Neural cell (in vitro differentiated cells): ENCODE measurements around the gene CDK8. TPM values are rescaled to one million over a fixed set of nuclear protein-coding genes. Genes with fewer than 3 reads are reported as not detected.

Experiments
- H2AFZ ChIP-seq: fragments of 200-600, 300-800 bp; sonication (generic), shearing (Covaris generic); 2 replicates; pipeline ENCODE4 v1.6.0; 2014; ENCODE audit warnings: low read depth, mild to moderate bottlenecking, antibody characterized with exemption, low read length, moderate library complexity
- H3F3A ChIP-seq: fragments of 200-600 bp; shearing (Covaris generic); 2 replicates; pipeline ENCODE4 v1.6.1; 2016; ENCODE audit warnings: mild to moderate bottlenecking, moderate library complexity, mixed read lengths, antibody characterized with exemption, low read length; ENCODE audit not compliant: insufficient read depth, poor library complexity, severe bottlenecking
- H3K27ac ChIP-seq: fragments of 200-600, 300-800 bp; sonication (generic), shearing (Covaris generic); 2 replicates; pipeline ENCODE4 v1.5.1; 2014; ENCODE audit warnings: mild to moderate bottlenecking, low read length, moderate library complexity
- H3K27me3 ChIP-seq: fragments of 300-800, 200-600 bp; sonication (generic), shearing (Covaris generic); 2 replicates; pipeline ENCODE4 v1.6.0; 2014; ENCODE audit warnings: mild to moderate bottlenecking, low read depth, low read length, moderate library complexity; ENCODE audit not compliant: insufficient read depth
- H3K36me3 ChIP-seq: fragments of 300-800, 200-600 bp; sonication (generic), shearing (Covaris generic); 2 replicates; pipeline ENCODE4 v1.5.1; 2014; ENCODE audit warnings: mild to moderate bottlenecking, antibody characterized with exemption, low read length, moderate library complexity; ENCODE audit not compliant: insufficient read depth
- H3K4me2 ChIP-seq: fragments of 300-800, 200-600 bp; sonication (generic), shearing (Covaris generic); 2 replicates; pipeline ENCODE4 v1.6.0; 2014; ENCODE audit warnings: mild to moderate bottlenecking, low read length
- H3K4me3 ChIP-seq: fragments of 300-800, 200-600 bp; sonication (generic), shearing (Covaris generic); 2 replicates; pipeline ENCODE4 v1.5.1; 2014; ENCODE audit warnings: mild to moderate bottlenecking, low read length, moderate library complexity
- H3K79me2 ChIP-seq: fragments of 200-600 bp; shearing (Covaris generic); replicated peaks from 2 replicates; pipeline ENCODE4 v1.6.0; 2014; ENCODE audit warnings: mild to moderate bottlenecking, low read length, moderate library complexity; ENCODE audit not compliant: insufficient read depth
- H3K9ac ChIP-seq: fragments of 300-800, 200-600 bp; sonication (generic), shearing (Covaris generic); 2 replicates; pipeline ENCODE4 v1.6.1; 2016; ENCODE audit warnings: mild to moderate bottlenecking, low read length, mixed read lengths
- H3K9me2 ChIP-seq: fragments of 200-600 bp; shearing (Covaris generic); 2 replicates; pipeline ENCODE4 v1.6.1; 2016; ENCODE audit warnings: mild to moderate bottlenecking, low read length, mixed read lengths; ENCODE audit not compliant: insufficient read depth
- H3K9me3 ChIP-seq: fragments of 200-600, 300-800 bp; sonication (generic), shearing (Covaris generic); 2 replicates; pipeline ENCODE4 v1.6.1; 2016; ENCODE audit warnings: mild to moderate bottlenecking, mixed run types, low read length, moderate library complexity, mixed read lengths
- H4K20me1 ChIP-seq: fragments of 200-600 bp; shearing (Covaris generic); 2 replicates; pipeline ENCODE4 v1.6.1; 2016; ENCODE audit warnings: mild to moderate bottlenecking, mixed run types; ENCODE audit not compliant: insufficient read depth
- EP300 ChIP-seq: fragments of 450-650 bp; conservative IDR thresholded peaks from 2 replicates; pipeline ENCODE4 v1.6.1; 2014; ENCODE audit warnings: antibody characterized with exemption, mild to moderate bottlenecking, moderate library complexity; ENCODE audit not compliant: poor library complexity, severe bottlenecking
- EZH2 ChIP-seq: fragments of 200-600, 300-800 bp; shearing (Covaris generic), sonication (generic); IDR thresholded peaks from 2 replicates; pipeline ENCODE4 v1.6.1; 2014; ENCODE audit warnings: antibody characterized with exemption, low read length, borderline replicate concordance, mild to moderate bottlenecking; ENCODE audit not compliant: insufficient read depth, poor library complexity, severe bottlenecking
- MXI1 ChIP-seq: fragments of 450-650 bp; conservative IDR thresholded peaks from 2 replicates; pipeline ENCODE4 v1.6.1; 2014; ENCODE audit warnings: antibody characterized with exemption, mild to moderate bottlenecking; ENCODE audit not compliant: poor library complexity, severe bottlenecking
- POLR2AphosphoS5 ChIP-seq: IDR thresholded peaks from 2 replicates; pipeline ENCODE4 v1.6.1; 2012
- RAD21 ChIP-seq: fragments of 450-650 bp; conservative IDR thresholded peaks from 2 replicates; pipeline ENCODE4 v1.6.1; 2014; ENCODE audit warnings: antibody characterized with exemption, mild to moderate bottlenecking, moderate library complexity
- REST ChIP-seq: IDR thresholded peaks from 2 replicates; pipeline ENCODE4 v1.6.1; 2012; ENCODE audit warnings: borderline replicate concordance
- SMC3 ChIP-seq: fragments of 450-650 bp; conservative IDR thresholded peaks from 2 replicates; pipeline ENCODE4 v1.6.1; 2014; ENCODE audit warnings: antibody characterized with exemption, mild to moderate bottlenecking, moderate library complexity; ENCODE audit not compliant: poor library complexity
- TAF1 ChIP-seq: IDR thresholded peaks from 2 replicates; pipeline ENCODE4 v1.6.1; 2012; ENCODE audit warnings: low read depth
- polyA plus RNA-seq: library from polyadenylated mRNA; depleted of rRNA; stranded (reverse); fragments of >200 nt; gene quantifications from 2 replicates; pipeline ENCODE4 v1.2.3, GENCODE V29; 2014
- TF ChIP-seq, protein P1 (sequence below): fragments of 450-650 bp; IDR thresholded peaks from 2 replicates; pipeline ENCODE4 v1.5.1; 2014; ENCODE audit warnings: antibody characterized with exemption, mild to moderate bottlenecking, moderate library complexity; ENCODE audit not compliant: poor library complexity, severe bottlenecking

The CDK8 gene
- polyA plus RNA-seq, 1 donor from 2014 or later: 58.9 TPM

DNA sequence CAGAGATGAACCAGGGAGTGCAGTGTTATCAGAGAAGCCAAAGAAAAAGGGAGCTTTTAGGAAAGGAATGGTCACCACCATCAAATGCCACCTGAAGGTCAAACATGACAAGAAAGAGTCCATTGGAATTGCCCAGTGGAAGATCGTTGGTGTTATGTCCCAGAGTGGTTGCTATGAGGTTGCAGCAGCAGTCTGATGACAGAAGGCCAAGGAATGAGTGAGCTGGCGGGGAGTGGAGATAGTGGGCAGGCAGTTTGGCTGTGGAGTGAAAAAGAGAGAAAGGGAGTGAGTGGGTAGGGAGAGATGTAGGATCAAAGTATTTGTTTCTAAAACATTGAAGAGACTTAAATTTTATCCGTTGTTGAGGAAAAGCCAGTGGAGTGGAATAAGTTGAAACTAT lies 186.2 kb downstream of the CDK8 start:
- no peaks in the 10 kb centered on the region for H3K9me2 ChIP-seq
- no peak overlapping the region for H2AFZ ChIP-seq
- peaks cover 12% of the 10 kb centered on the region for H3K9me3 ChIP-seq
- H3K4me2 ChIP-seq: no peak overlapping the region
- no peak for TF ChIP-seq POLR2AphosphoS5
- no peaks in the 10 kb centered on the region for H3K79me2 ChIP-seq
- no peak overlapping the region for H3K4me3 ChIP-seq
- no peaks in the 10 kb centered on the region for H3K36me3 ChIP-seq
- H4K20me1 ChIP-seq: no peaks in the 10 kb centered on the region
- no peaks in the 10 kb centered on the region for H3K27me3 ChIP-seq
- H3K9ac ChIP-seq: no peak overlapping the region
- H3F3A ChIP-seq: no peaks in the 10 kb centered on the region
- no peak overlapping the region for H3K27ac ChIP-seq

GRCh38 chr13:26441476-26441875 lies 187.5 kb downstream of the CDK8 start:
- H3K27me3 ChIP-seq: no peaks in the 10 kb centered on the region
- H2AFZ ChIP-seq: no peak overlapping the region
- H3K4me3 ChIP-seq: no peak overlapping the region
- H4K20me1 ChIP-seq: no peaks in the 10 kb centered on the region
- H3K27ac ChIP-seq: no peak overlapping the region
- H3K36me3 ChIP-seq: no peaks in the 10 kb centered on the region
- H3K79me2 ChIP-seq: no peaks in the 10 kb centered on the region
- no peak overlapping the region for H3K9ac ChIP-seq
- H3K9me2 ChIP-seq: no peaks in the 10 kb centered on the region
- no peak overlapping the region for H3K4me2 ChIP-seq
- peaks cover 3% of the 10 kb centered on the region for H3K9me3 ChIP-seq
- TF ChIP-seq EP300 (no peak), EZH2 (no peak), MXI1 (no peak), RAD21 (no peak), REST (no peak), TAF1 (no peak), SMC3 (no peak), POLR2AphosphoS5 (no peak)
- TF ChIP-seq, protein P1, sequence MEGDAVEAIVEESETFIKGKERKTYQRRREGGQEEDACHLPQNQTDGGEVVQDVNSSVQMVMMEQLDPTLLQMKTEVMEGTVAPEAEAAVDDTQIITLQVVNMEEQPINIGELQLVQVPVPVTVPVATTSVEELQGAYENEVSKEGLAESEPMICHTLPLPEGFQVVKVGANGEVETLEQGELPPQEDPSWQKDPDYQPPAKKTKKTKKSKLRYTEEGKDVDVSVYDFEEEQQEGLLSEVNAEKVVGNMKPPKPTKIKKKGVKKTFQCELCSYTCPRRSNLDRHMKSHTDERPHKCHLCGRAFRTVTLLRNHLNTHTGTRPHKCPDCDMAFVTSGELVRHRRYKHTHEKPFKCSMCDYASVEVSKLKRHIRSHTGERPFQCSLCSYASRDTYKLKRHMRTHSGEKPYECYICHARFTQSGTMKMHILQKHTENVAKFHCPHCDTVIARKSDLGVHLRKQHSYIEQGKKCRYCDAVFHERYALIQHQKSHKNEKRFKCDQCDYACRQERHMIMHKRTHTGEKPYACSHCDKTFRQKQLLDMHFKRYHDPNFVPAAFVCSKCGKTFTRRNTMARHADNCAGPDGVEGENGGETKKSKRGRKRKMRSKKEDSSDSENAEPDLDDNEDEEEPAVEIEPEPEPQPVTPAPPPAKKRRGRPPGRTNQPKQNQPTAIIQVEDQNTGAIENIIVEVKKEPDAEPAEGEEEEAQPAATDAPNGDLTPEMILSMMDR: no peak
- no peaks in the 10 kb centered on the region for H3F3A ChIP-seq

DNA sequence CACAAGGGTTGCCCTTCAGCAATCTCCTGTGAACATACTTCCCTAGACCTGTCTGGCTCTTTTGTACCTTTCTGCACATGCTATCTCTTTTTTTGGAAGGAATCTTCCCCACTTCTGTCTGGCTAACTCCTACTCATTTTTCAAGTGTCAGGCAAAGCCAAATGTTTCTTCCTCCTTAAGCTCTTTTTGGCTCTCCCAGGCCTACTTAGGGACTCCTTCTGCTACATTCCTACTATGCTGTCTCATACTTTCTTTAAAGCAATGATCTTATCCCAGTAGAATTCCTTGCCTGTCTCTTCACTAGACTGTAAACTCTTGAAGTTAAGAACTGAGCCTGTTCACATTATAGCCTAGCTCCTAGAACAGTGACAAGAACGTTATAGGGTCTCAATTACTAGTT lies 188.6 kb downstream of the CDK8 start:
- Histone ChIP-seq H4K20me1 (no peaks in the 10 kb centered on the region), H3K27ac (no peak overlapping the region), H3K27me3 (no peaks in the 10 kb centered on the region), H3K9ac (no peak overlapping the region), H3K4me3 (no peak overlapping the region), H3K4me2 (no peak overlapping the region), H3F3A (no peaks in the 10 kb centered on the region), H3K36me3 (no peaks in the 10 kb centered on the region), H2AFZ (no peak overlapping the region), H3K79me2 (no peaks in the 10 kb centered on the region), H3K9me3 (no peaks in the 10 kb centered on the region), H3K9me2 (no peaks in the 10 kb centered on the region)
- no peak for TF ChIP-seq TAF1
- TF ChIP-seq RAD21: no peak
- TF ChIP-seq, protein P1: no peak
- TF ChIP-seq EP300: no peak
- no peak for TF ChIP-seq MXI1
